HG03432 (cell line): ENCODE measurements around the gene HDDC2.

Experiments
- ATAC-seq: cut with Tn5 transposase; IDR thresholded peaks from one replicate; pipeline ENCODE4 v1.9.1; 2021; ENCODE audit warnings: mild to moderate bottlenecking, moderate library complexity; ENCODE audit not compliant: unreplicated experiment

Gene HDDC2

GRCh38 chr6:125245109-125245508 lies 56.7 kb downstream of the HDDC2 start:
- no peak for ATAC-seq

- ATAC-seq, result no peak
These were observed 64.0 kb downstream of the HDDC2 start for GRCh38 chr6:125237764-125238163.

GRCh38 chr6:125236536-125237327 lies 65.0 kb downstream of the HDDC2 start:
- ATAC-seq, result no peak

- ATAC-seq, result no peak
These were observed 68.6 kb downstream of the HDDC2 start for GRCh38 chr6:125233202-125233601.

- ATAC-seq, result no peak
These were observed 69.3 kb downstream of the HDDC2 start for GRCh38 chr6:125232466-125232865.

- no peak for ATAC-seq
These were observed 70.0 kb downstream of the HDDC2 start for GRCh38 chr6:125231574-125232343.

GRCh38 chr6:125231133-125231532 lies 70.6 kb downstream of the HDDC2 start:
- ATAC-seq, result no peak

- no peak for ATAC-seq
These were observed 71.1 kb downstream of the HDDC2 start for GRCh38 chr6:125230674-125231073.

GRCh38 chr6:125228981-125229479 lies 72.7 kb downstream of the HDDC2 start:
- ATAC-seq, result no peak

GRCh38 chr6:125227244-125227643 lies 74.5 kb downstream of the HDDC2 start:
- no peak for ATAC-seq
